Caco-2 (cell line): ENCODE results near the gene PHACTR1. TPM values are rescaled to one million over a fixed set of nuclear protein-coding genes. Genes with fewer than 3 reads are reported as not detected.

Experiments
- BruUV-seq: library from RNA; stranded (reverse); fragments of 400-500 nt; replicated peaks from 2 replicates; lab custom pipeline; 2021; lab: Mats Ljungman, UMichigan
- CTCF ChIA-PET: fragments of 300-600 bp; sonication (Branson Sonifier 250); formaldehyde crosslinking; loops from one replicate; lab custom pipeline; 2022; ENCODE audit warnings: antibody characterized with exemption; lab: Charles Lee
- POLR2A ChIA-PET: fragments of 300-600 bp; sonication (Branson Sonifier 250); formaldehyde crosslinking; loops from one replicate; lab custom pipeline; 2022; ENCODE audit warnings: antibody characterized with exemption; lab: Charles Lee
- DNase-seq, 2 experiments: peaks; one replicate each; pipeline versions ENCODE4 v3.0.0 to v3.0.0-alpha.2; 2020 to 2022
- H3K27me3 ChIP-seq: replicated peaks from 2 replicates; pipeline ENCODE4 v1.6.0; 2011; ENCODE audit warnings: low read length; ENCODE audit not compliant: control insufficient read depth, insufficient read depth
- H3K36me3 ChIP-seq: 2 replicates; pipeline ENCODE4 v1.5.1; 2011; ENCODE audit warnings: low read length; ENCODE audit not compliant: control insufficient read depth, insufficient read depth
- H3K4me1 ChIP-seq: fragments of 250-450 bp; sonication (Bioruptor Pico); 2 replicates; pipeline ENCODE4 v1.5.1; 2020; ENCODE audit warnings: mild to moderate bottlenecking
- H3K4me3 ChIP-seq: 2 replicates; pipeline ENCODE4 v1.5.1; 2011; ENCODE audit warnings: low read depth, mild to moderate bottlenecking, control low read depth, low read length
- H3K9me3 ChIP-seq: fragments of 250-450 bp; sonication (Bioruptor Pico); 2 replicates; pipeline ENCODE4 v1.5.1; 2020; ENCODE audit warnings: mild to moderate bottlenecking, moderate library complexity
- H3K27ac Mint-ChIP-seq: one replicate; pipeline ENCODE4 v1.8.0; 2022; ENCODE audit warnings: mixed read lengths; ENCODE audit not compliant: unreplicated experiment
- H3K27me3 Mint-ChIP-seq: one replicate; pipeline ENCODE4 v1.8.0; 2022; ENCODE audit warnings: mixed read lengths; ENCODE audit not compliant: insufficient read depth, unreplicated experiment
- H3K36me3 Mint-ChIP-seq: one replicate; pipeline ENCODE4 v1.8.0; 2022; ENCODE audit warnings: mild to moderate bottlenecking, mixed read lengths; ENCODE audit not compliant: insufficient read depth, unreplicated experiment
- H3K4me1 Mint-ChIP-seq: one replicate; pipeline ENCODE4 v1.8.0; 2022; ENCODE audit warnings: low read depth, mixed read lengths; ENCODE audit not compliant: unreplicated experiment
- H3K4me3 Mint-ChIP-seq: one replicate; pipeline ENCODE4 v1.8.0; 2022; ENCODE audit warnings: mild to moderate bottlenecking, moderate library complexity, mixed read lengths; ENCODE audit not compliant: unreplicated experiment
- H3K9me3 Mint-ChIP-seq: one replicate; pipeline ENCODE4 v1.8.0; 2022; ENCODE audit warnings: mixed read lengths; ENCODE audit not compliant: unreplicated experiment
- CTCF ChIP-seq, 2 experiments: fragments of 200-600 bp in 1 of 2; IDR thresholded peaks; 1 replicate in 1 of 2; 2 replicates in 1 of 2; pipeline versions ENCODE4 v1.5.1 to v1.8.0; 2011 to 2022; ENCODE audit warnings: antibody characterized with exemption in 1 of 2, control low read depth in 1 of 2, inconsistent platforms in 1 of 2, low read depth in 1 of 2, low read length in 1 of 2, mild to moderate bottlenecking in 1 of 2, moderate library complexity in 1 of 2; ENCODE audit not compliant: insufficient read depth in 1 of 2, severe bottlenecking in 1 of 2, unreplicated experiment in 1 of 2
- intact Hi-C: fragments of 100-400 bp; cut with micrococcal nuclease; formaldehyde crosslinking; loops from one replicate; pipeline ENCODE4 v1.10.0; 2022; ENCODE audit not compliant: unreplicated experiment
- total RNA-seq: library from RNA; stranded (reverse); gene quantifications from 2 replicates; pipeline ENCODE4 v1.2.3, GENCODE V29; 2022

Gene PHACTR1
- total RNA-seq, 1 experiment from 2014 or later: 0.41 TPM

DNA sequence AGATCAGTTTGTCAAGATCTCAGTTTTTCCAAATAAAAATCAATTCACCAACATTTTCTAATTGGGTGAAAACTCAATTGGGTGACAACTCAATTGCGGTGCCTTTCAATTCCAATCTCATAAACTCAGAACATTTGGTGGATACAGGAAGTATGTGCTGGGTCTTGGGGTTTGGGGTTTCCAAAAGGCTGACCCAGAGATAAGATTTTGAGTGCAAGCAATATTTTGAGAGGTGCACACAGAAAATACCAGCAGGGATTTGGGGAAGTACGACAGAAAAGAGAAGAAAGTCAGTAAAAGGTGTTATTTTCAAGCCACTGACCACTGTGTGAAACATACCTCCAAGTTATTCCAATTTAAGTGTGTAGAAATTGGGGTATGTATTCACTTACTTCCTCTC is 258.0 kb downstream of the PHACTR1 start:
- intact Hi-C loops: no loop called here
- Histone ChIP-seq H3K27me3 (no peaks in the 10 kb centered on the region), H3K36me3 (no peaks in the 10 kb centered on the region), H3K9me3 (no peaks in the 10 kb centered on the region), H3K4me3 (no peak overlapping the region), H3K4me1 (no peaks in the 10 kb centered on the region)
- no peak for DNase-seq
- ChIA-PET POLR2A (no interaction called here), CTCF (no interaction called here)
- no peak overlapping the region for H3K4me3 Mint-ChIP-seq
- BruUV-seq: no TSS peak
- no peaks in the 10 kb centered on the region for H3K4me1 Mint-ChIP-seq
- peaks cover 18% of the 10 kb centered on the region for H3K27me3 Mint-ChIP-seq
- no peaks in the 10 kb centered on the region for H3K36me3 Mint-ChIP-seq
- no peak overlapping the region for H3K27ac Mint-ChIP-seq
- no peak for TF ChIP-seq CTCF (IDR thresholded peaks at IDR 0.05; ENCODE audit: insufficient read depth in 1 of 2, low read depth in 1 of 2, low read length in 1 of 2, severe bottlenecking in 1 of 2, unreplicated experiment in 1 of 2)
- H3K9me3 Mint-ChIP-seq: no peaks in the 10 kb centered on the region

- BruUV-seq: no TSS peak
- Mint-ChIP-seq H3K36me3 (no peaks in the 10 kb centered on the region), H3K9me3 (no peaks in the 10 kb centered on the region), H3K4me1 (no peaks in the 10 kb centered on the region), H3K27ac (no peak overlapping the region), H3K27me3 (peaks cover 18% of the 10 kb centered on the region), H3K4me3 (no peak overlapping the region)
- Histone ChIP-seq H3K27me3 (no peaks in the 10 kb centered on the region), H3K9me3 (no peaks in the 10 kb centered on the region), H3K4me3 (no peak overlapping the region), H3K4me1 (no peaks in the 10 kb centered on the region), H3K36me3 (no peaks in the 10 kb centered on the region)
- CTCF ChIA-PET: no interaction called here
- POLR2A ChIA-PET: no interaction called here
- DNase-seq: no peak
- intact Hi-C loops: no loop called here
- no peak for TF ChIP-seq CTCF (IDR thresholded peaks at IDR 0.05; ENCODE audit: insufficient read depth in 1 of 2, low read depth in 1 of 2, low read length in 1 of 2, severe bottlenecking in 1 of 2, unreplicated experiment in 1 of 2)
These were observed 259.8 kb downstream of the PHACTR1 start for GRCh38 chr6:12976366-12976765.

DNA sequence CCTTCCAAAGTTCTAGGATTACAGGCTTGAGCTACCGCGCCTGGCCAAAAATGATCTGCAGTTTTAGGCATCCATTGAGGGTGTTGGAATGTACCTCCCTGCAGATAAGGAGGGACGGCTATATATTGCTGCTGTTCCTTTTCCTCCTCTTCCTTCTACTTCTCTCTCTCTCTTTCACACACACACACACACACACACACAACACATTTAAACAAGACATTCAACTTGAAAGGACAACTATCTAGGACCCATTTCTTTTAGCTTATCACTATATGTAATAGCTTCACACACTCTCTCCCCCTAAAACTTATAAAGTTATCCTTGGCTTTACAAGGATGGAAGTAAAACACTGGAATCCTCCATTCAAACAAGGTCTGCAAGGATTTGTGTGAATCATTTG is 260.6 kb downstream of the PHACTR1 start:
- peaks cover 18% of the 10 kb centered on the region for H3K27me3 Mint-ChIP-seq
- H3K9me3 Mint-ChIP-seq: no peaks in the 10 kb centered on the region
- no peak overlapping the region for H3K4me3 Mint-ChIP-seq
- H3K4me1 Mint-ChIP-seq: no peaks in the 10 kb centered on the region
- no peaks in the 10 kb centered on the region for H3K4me1 ChIP-seq
- TF ChIP-seq CTCF (IDR thresholded peaks at IDR 0.05; ENCODE audit: insufficient read depth in 1 of 2, low read depth in 1 of 2, low read length in 1 of 2, severe bottlenecking in 1 of 2, unreplicated experiment in 1 of 2): no peak
- intact Hi-C loops: no loop called here
- no peaks in the 10 kb centered on the region for H3K36me3 ChIP-seq
- ChIA-PET CTCF (interaction anchor here (1.0 kb wide), 1 partner anchor 15 kb away, joined by 5 read pairs; no protein-coding TSS in a partner anchor), POLR2A (no interaction called here)
- no peaks in the 10 kb centered on the region for H3K27me3 ChIP-seq
- H3K36me3 Mint-ChIP-seq: no peaks in the 10 kb centered on the region
- H3K27ac Mint-ChIP-seq: no peak overlapping the region
- no peaks in the 10 kb centered on the region for H3K9me3 ChIP-seq
- no peak for DNase-seq
- no TSS peak for BruUV-seq
- H3K4me3 ChIP-seq: no peak overlapping the region
